Smooth muscle cell (in vitro differentiated cells): ENCODE results near the gene SLC25A26. TPM values are rescaled to one million over a fixed set of nuclear protein-coding genes. Genes with fewer than 3 reads are reported as not detected.

Experiments
- DNase-seq: peaks from one replicate; lab custom pipeline; 2025; ENCODE audit not compliant: unreplicated experiment; lab: John Stamatoyannopoulos, UW
- H2AFZ ChIP-seq: fragments of 200-600 bp; sonication (generic); 2 replicates; pipeline ENCODE4 v1.6.0; 2016; ENCODE audit warnings: antibody characterized with exemption, low read depth, mild to moderate bottlenecking
- H3F3A ChIP-seq: fragments of 200-600 bp; sonication (generic); 2 replicates; pipeline ENCODE4 v1.6.0; 2017; ENCODE audit warnings: antibody characterized with exemption, low read depth
- H3K27ac ChIP-seq: fragments of 200-600 bp; sonication (generic); 2 replicates; pipeline ENCODE4 v1.5.1; 2016; ENCODE audit warnings: low read depth, mild to moderate bottlenecking
- H3K27me3 ChIP-seq: fragments of 200-600 bp; sonication (generic); 2 replicates; pipeline ENCODE4 v1.6.1; 2016; ENCODE audit warnings: low read depth, mild to moderate bottlenecking
- H3K36me3 ChIP-seq: fragments of 200-600 bp; sonication (generic); 2 replicates; pipeline ENCODE4 v1.5.1; 2016; ENCODE audit warnings: low read depth
- H3K4me1 ChIP-seq: fragments of 200-600 bp; sonication (generic); 2 replicates; pipeline ENCODE4 v1.5.1; 2016; ENCODE audit warnings: low read depth
- H3K4me2 ChIP-seq: fragments of 200-600 bp; sonication (generic); 2 replicates; pipeline ENCODE4 v1.6.0; 2016; ENCODE audit warnings: mild to moderate bottlenecking
- H3K4me3 ChIP-seq: fragments of 200-600 bp; sonication (generic); 2 replicates; pipeline ENCODE4 v1.5.1; 2016; ENCODE audit warnings: mild to moderate bottlenecking
- H3K79me2 ChIP-seq: fragments of 200-600 bp; sonication (generic); 2 replicates; pipeline ENCODE4 v1.6.0; 2016; ENCODE audit warnings: low read depth, mild to moderate bottlenecking
- H3K9ac ChIP-seq: fragments of 200-600 bp; sonication (generic); 2 replicates; pipeline ENCODE4 v1.6.0; 2016; ENCODE audit warnings: low read depth
- H3K9me3 ChIP-seq: fragments of 200-600 bp; sonication (generic); replicated peaks from 2 replicates; pipeline ENCODE4 v1.5.1; 2016; ENCODE audit warnings: low read depth
- H4K20me1 ChIP-seq: fragments of 200-600 bp; sonication (generic); 2 replicates; pipeline ENCODE4 v1.6.0; 2016; ENCODE audit warnings: low read depth
- CTCF ChIP-seq: fragments of 200-600 bp; sonication (generic); IDR thresholded peaks from 2 replicates; pipeline ENCODE4 v1.5.1; 2017; ENCODE audit warnings: borderline replicate concordance, mild to moderate bottlenecking, antibody characterized with exemption; ENCODE audit not compliant: insufficient read depth, poor library complexity, severe bottlenecking
- WGBS: methylation state at CpG from one replicate; pipeline ENCODE4 v1.1.7; 2016; ENCODE audit warnings: low lambda C conversion rate; 5-methylcytosine and 5-hydroxymethylcytosine counted together
- polyA plus RNA-seq: library from polyadenylated mRNA; unstranded; fragments of >200 nt; fragmentation: Nextera tagmentation; extraction: Ambion mirVana; gene quantifications from 2 replicates; pipeline ENCODE4 v1.2.1, GENCODE V29; 2016
- total RNA-seq: library from RNA; depleted of rRNA; stranded (reverse); fragments of >200 nt; gene quantifications from 2 replicates; pipeline ENCODE4 v1.2.3, GENCODE V29; 2014

Gene SLC25A26
- total RNA-seq: 8.9 and 9.3 TPM in 2 replicates
- 14.5 and 18.9 TPM in 2 replicates for polyA plus RNA-seq

GRCh38 chr3:66220602-66221377 lies at the start of gene SLC25A26:
Gene SLC25A26, plus strand, starts transcription at chr3:66221001. Its CDS starts 94 bp downstream, at chr3:66221095.
- Histone ChIP-seq H3K9me3 (no peaks in the 10 kb centered on the region), H3K4me1 (peaks cover 7% of the 10 kb centered on the region), H3K4me3 (peak within 1 kb of the TSS; percentile 80), H3K9ac (peak within 1 kb of the TSS; percentile 88), H3K36me3 (no peaks in the 10 kb centered on the region), H3F3A (no peaks in the 10 kb centered on the region), H3K27ac (peak within 1 kb of the TSS; percentile 84), H3K4me2 (peak within 1 kb of the TSS; percentile 96), H3K27me3 (no peaks in the 10 kb centered on the region), H3K79me2 (peaks cover 3% of the 10 kb centered on the region), H2AFZ (peak within 1 kb of the TSS; percentile 88), H4K20me1 (no peaks in the 10 kb centered on the region)
- no peak for TF ChIP-seq CTCF
- DNase-seq: peak; percentile 74
- WGBS: under 1% methylated on average over 56 of the region's 56 CpGs

GRCh38 chr3:66172394-66172793 lies 48.4 kb upstream of the SLC25A26 start:
- H3F3A ChIP-seq: no peaks in the 10 kb centered on the region
- no peaks in the 10 kb centered on the region for H3K36me3 ChIP-seq
- no peaks in the 10 kb centered on the region for H4K20me1 ChIP-seq
- DNase-seq: no peak
- no peak overlapping the region for H2AFZ ChIP-seq
- TF ChIP-seq CTCF: no peak
- no peaks in the 10 kb centered on the region for H3K79me2 ChIP-seq
- H3K27me3 ChIP-seq: peaks cover 4% of the 10 kb centered on the region
- 88% methylated on average over 1 of the region's 1 CpG for WGBS
- no peaks in the 10 kb centered on the region for H3K4me1 ChIP-seq
- H3K4me3 ChIP-seq: no peak overlapping the region
- no peaks in the 10 kb centered on the region for H3K9me3 ChIP-seq
- no peak overlapping the region for H3K4me2 ChIP-seq
- H3K9ac ChIP-seq: no peak overlapping the region
- no peak overlapping the region for H3K27ac ChIP-seq

GRCh38 chr3:66177026-66177425 lies 43.8 kb upstream of the SLC25A26 start:
- Histone ChIP-seq H3K4me3 (no peak overlapping the region), H2AFZ (no peak overlapping the region), H3K27ac (no peak overlapping the region), H3F3A (no peaks in the 10 kb centered on the region), H3K79me2 (no peaks in the 10 kb centered on the region), H3K4me2 (no peak overlapping the region), H3K9me3 (no peaks in the 10 kb centered on the region), H3K4me1 (no peaks in the 10 kb centered on the region), H3K36me3 (no peaks in the 10 kb centered on the region), H3K27me3 (no peaks in the 10 kb centered on the region), H3K9ac (no peak overlapping the region), H4K20me1 (no peaks in the 10 kb centered on the region)
- no peak for TF ChIP-seq CTCF
- 91% methylated on average over 1 of the region's 1 CpG for WGBS
- DNase-seq: no peak

GRCh38 chr3:66178206-66178605 lies 42.6 kb upstream of the SLC25A26 start:
- Histone ChIP-seq H3K27me3 (no peaks in the 10 kb centered on the region), H4K20me1 (no peaks in the 10 kb centered on the region), H3K9ac (no peak overlapping the region), H3K9me3 (no peaks in the 10 kb centered on the region), H3K4me2 (no peak overlapping the region), H2AFZ (no peak overlapping the region), H3F3A (no peaks in the 10 kb centered on the region), H3K36me3 (no peaks in the 10 kb centered on the region), H3K27ac (no peak overlapping the region), H3K4me1 (no peaks in the 10 kb centered on the region), H3K79me2 (no peaks in the 10 kb centered on the region), H3K4me3 (no peak overlapping the region)
- TF ChIP-seq CTCF: no peak
- no peak for DNase-seq
- 94% methylated on average over 6 of the region's 6 CpGs for WGBS
